ENCODE results near the gene POTEF.
"Not testable (repeated sequence)": the region's sequence is repeated elsewhere in the genome, so short reads cannot be mapped to it uniquely, and the experiment has no call there.

The POTEF gene

DNA sequence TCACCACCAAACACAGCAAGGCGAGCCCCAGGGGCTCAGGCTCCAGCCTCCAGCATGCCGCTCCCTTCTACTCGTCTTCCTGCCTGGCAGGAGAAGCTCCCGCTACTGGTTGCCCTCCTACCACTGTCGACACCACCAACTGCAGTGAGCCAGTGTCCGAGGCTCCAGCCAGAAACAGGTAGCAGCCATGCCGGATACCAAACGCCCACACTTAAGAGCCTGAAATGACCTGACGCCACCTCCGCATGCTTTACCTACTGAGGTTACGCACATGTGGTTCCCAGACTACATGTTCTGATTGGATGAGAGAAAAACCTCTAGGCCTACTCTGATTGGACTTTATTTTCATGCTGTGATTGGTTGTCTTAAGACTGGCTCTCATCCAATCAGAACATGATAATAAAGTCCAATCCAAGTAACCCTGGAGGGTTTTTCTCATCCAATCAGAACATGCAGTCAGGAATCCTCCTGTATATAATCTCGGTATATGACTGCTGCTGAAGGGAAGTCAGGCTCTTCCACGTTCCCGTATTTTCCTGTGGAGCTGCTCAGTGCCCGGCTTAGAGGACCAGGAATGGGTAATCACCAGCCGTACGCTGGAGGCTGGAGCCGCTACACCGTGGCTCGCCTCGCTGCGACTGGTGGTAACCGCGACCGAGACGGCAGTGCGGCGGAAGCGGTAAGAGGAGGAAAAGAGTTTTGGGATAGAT is at the start of gene POTEF:
Gene POTEF, minus strand, starts transcription at position 103 of the 710 bp plus-strand sequence. CDS start 8,707 bp downstream, outside the sequence.
- H3K9ac ChIP-seq (ENCODE audit: low read length in 5 of 5): not testable (repeated sequence)

DNA sequence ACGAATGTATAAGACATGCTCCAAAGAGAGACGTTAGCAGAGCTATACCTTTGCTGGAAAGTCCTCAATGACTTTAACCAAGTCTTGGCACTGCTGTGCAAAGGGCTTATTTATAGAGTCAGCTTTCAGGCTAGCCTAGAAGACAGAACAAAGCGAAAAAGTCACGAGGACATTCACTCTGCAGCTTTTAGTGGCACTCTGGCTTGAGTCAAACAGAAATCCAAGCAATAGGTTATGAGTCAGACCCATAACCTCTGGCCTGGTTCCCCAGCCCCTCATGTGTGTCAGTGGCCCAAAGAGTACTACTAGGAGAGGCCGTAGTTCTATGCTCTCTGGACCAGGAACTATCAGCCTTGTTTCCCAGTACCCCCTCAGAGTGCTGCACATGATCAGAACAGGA is 45.8 kb upstream of the POTEF start:
- H3K4me1 ChIP-seq (ENCODE audit: control insufficient read depth in 5 of 5, insufficient read depth in 5 of 5, low read length in 5 of 5); H3K4me3 ChIP-seq (ENCODE audit: low read depth in 1 of 5, low read length in 5 of 5); H3K9me3 ChIP-seq (ENCODE audit: control insufficient read depth in 5 of 5, low read length in 5 of 5); H3K27me3 ChIP-seq (ENCODE audit: control insufficient read depth in 5 of 5, insufficient read depth in 4 of 5, low read length in 5 of 5); H3K27ac ChIP-seq (ENCODE audit: low read depth, low read length); H3K9ac ChIP-seq (ENCODE audit: low read length in 5 of 5): not testable (repeated sequence)
- H3K36me3 ChIP-seq (ENCODE audit: control insufficient read depth in 5 of 5, insufficient read depth in 5 of 5, low read length in 5 of 5): peaks cover 0 to 58% (median 46%) of the 10 kb centered on the region in 5 donors

More for the DNA sequence above, at the start of gene POTEF:
- not testable (repeated sequence) for H3K36me3 ChIP-seq (ENCODE audit: control insufficient read depth in 5 of 5, insufficient read depth in 5 of 5, low read length in 5 of 5); H3K4me3 ChIP-seq (ENCODE audit: low read depth in 1 of 5, low read length in 5 of 5); H3K9me3 ChIP-seq (ENCODE audit: control insufficient read depth in 5 of 5, low read length in 5 of 5); H3K27me3 ChIP-seq (ENCODE audit: control insufficient read depth in 5 of 5, insufficient read depth in 4 of 5, low read length in 5 of 5); H3K27ac ChIP-seq (ENCODE audit: low read depth, low read length); H3K4me1 ChIP-seq (ENCODE audit: control insufficient read depth in 5 of 5, insufficient read depth in 5 of 5, low read length in 5 of 5)

DNA sequence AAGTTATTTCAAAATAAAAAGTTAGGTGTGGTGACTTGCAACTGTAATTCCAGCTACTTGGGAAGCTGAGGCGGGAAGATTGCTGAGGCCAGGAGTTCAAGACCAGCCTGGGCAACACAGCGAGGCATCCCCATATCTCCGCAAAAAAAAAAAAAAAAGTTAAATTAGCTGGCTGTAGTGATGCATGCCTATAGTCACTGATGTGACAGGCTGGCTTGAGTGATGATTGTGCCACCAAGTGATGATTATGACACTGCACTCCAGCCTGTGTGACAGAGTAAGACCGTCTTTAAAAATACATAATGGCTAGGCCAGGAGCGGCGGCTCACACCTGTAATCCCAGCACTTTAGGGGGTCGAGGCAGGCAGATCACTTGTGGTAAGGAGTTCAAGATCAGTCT is 40.9 kb upstream of the POTEF start:
- Histone ChIP-seq H3K27ac (ENCODE audit: low read depth, low read length) (no peak overlapping the region), H3K36me3 (ENCODE audit: control insufficient read depth in 5 of 5, insufficient read depth in 5 of 5, low read length in 5 of 5) (peaks cover 5 to 84% (median 72%) of the 10 kb centered on the region in 5 donors), H3K9me3 (ENCODE audit: control insufficient read depth in 5 of 5, low read length in 5 of 5) (no peaks in the 10 kb centered on the region), H3K4me3 (ENCODE audit: low read depth in 1 of 5, low read length in 5 of 5) (no peak overlapping the region), H3K27me3 (ENCODE audit: control insufficient read depth in 5 of 5, insufficient read depth in 4 of 5, low read length in 5 of 5) (no peaks in the 10 kb centered on the region), H3K9ac (ENCODE audit: low read length in 5 of 5) (no peak overlapping the region), H3K4me1 (ENCODE audit: control insufficient read depth in 5 of 5, insufficient read depth in 5 of 5, low read length in 5 of 5) (no peaks in the 10 kb centered on the region)

DNA sequence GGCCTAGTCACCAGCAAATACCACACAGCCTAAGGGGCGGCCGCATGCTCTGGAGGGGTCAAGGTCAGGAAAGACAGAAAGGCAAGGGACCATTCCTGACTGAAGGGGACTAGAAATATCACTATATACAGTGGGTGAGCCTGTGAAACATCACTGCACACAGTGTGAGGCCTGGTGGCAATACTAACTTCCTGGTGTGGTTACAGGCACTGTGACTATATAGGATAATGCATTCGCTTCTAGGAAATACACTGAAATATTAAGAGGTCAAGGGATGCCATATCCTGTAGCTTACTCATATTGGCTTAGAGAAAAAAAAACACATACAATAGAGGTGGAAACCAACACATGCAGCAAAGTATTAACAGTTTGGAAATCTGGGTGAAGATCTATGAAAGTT is 40.1 kb upstream of the POTEF start:
- H3K9me3 ChIP-seq (ENCODE audit: control insufficient read depth in 5 of 5, low read length in 5 of 5); H3K27ac ChIP-seq (ENCODE audit: low read depth, low read length); H3K4me3 ChIP-seq (ENCODE audit: low read depth in 1 of 5, low read length in 5 of 5); H3K9ac ChIP-seq (ENCODE audit: low read length in 5 of 5); H3K4me1 ChIP-seq (ENCODE audit: control insufficient read depth in 5 of 5, insufficient read depth in 5 of 5, low read length in 5 of 5); H3K27me3 ChIP-seq (ENCODE audit: control insufficient read depth in 5 of 5, insufficient read depth in 4 of 5, low read length in 5 of 5): not testable (repeated sequence)
- H3K36me3 ChIP-seq (ENCODE audit: control insufficient read depth in 5 of 5, insufficient read depth in 5 of 5, low read length in 5 of 5): peaks cover 5 to 81% (median 69%) of the 10 kb centered on the region in 5 donors

DNA sequence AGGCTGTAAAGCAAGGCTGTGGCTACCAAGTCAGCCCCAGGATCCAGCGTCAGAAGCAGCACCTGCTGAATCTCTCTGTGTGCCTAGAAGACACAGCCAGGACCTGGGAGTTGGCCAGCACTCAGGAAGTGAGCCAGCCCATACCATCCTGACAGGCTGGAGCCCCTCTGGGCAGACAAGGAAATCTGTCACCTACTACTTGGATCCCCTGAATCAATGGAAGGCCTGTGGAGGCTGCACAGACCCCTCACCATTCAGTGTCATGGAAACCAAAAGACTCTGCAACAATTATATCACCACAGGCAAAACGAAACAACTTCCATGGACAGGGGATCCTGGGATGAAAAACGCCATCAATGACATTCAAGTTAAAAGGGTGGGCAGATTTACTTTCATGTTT is 37.6 kb upstream of the POTEF start:
- not testable (repeated sequence) for H3K4me1 ChIP-seq (ENCODE audit: control insufficient read depth in 5 of 5, insufficient read depth in 5 of 5, low read length in 5 of 5); H3K27ac ChIP-seq (ENCODE audit: low read depth, low read length); H3K27me3 ChIP-seq (ENCODE audit: control insufficient read depth in 5 of 5, insufficient read depth in 4 of 5, low read length in 5 of 5); H3K9me3 ChIP-seq (ENCODE audit: control insufficient read depth in 5 of 5, low read length in 5 of 5); H3K9ac ChIP-seq (ENCODE audit: low read length in 5 of 5); H3K4me3 ChIP-seq (ENCODE audit: low read depth in 1 of 5, low read length in 5 of 5)
- H3K36me3 ChIP-seq (ENCODE audit: control insufficient read depth in 5 of 5, insufficient read depth in 5 of 5, low read length in 5 of 5): peaks cover 5 to 79% (median 66%) of the 10 kb centered on the region in 5 donors

DNA sequence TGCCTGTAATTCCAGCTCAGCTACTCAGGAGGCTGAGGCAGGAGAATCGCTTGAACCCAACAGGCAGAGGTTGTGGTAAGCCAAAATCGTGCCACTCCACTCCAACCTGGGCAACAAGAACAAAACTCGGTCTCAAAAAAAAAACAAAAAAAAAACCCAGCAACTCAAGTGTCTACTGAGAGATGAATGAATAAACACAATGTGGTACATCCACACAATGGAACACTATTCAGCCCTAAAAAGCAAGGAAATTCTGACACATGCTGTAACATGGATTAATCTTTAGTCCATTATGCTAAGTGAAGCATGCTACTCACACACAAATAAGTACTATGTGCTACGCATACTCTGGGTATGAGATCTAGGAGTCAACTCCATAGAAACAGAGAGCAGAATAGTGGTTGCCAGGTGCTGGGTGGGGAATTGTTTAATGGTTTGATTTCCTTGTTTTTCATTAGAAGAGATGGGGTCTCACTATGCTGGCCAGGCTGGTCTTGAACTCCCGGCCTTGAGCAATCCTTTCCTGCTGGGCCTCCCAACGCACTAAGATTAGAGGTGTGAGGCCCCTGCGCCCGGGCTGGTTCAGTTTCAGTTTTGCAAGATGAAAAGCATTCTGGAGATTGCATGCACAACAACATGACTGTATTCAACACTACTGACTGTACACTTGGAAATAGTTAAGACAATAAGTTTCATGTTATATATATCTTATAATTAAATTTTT is 36.4 kb upstream of the POTEF start:
- H3K27me3 ChIP-seq (ENCODE audit: control insufficient read depth in 5 of 5, insufficient read depth in 4 of 5, low read length in 5 of 5): no peaks in the 10 kb centered on the region
- H3K27ac ChIP-seq (ENCODE audit: low read depth, low read length): no peak overlapping the region
- H3K9me3 ChIP-seq (ENCODE audit: control insufficient read depth in 5 of 5, low read length in 5 of 5): no peaks in the 10 kb centered on the region
- no peaks in the 10 kb centered on the region for H3K4me1 ChIP-seq (ENCODE audit: control insufficient read depth in 5 of 5, insufficient read depth in 5 of 5, low read length in 5 of 5)
- no peak overlapping the region for H3K9ac ChIP-seq (ENCODE audit: low read length in 5 of 5)
- H3K4me3 ChIP-seq (ENCODE audit: low read depth in 1 of 5, low read length in 5 of 5): no peak overlapping the region
- peaks cover 5 to 78% (median 65%) of the 10 kb centered on the region in 5 donors for H3K36me3 ChIP-seq (ENCODE audit: control insufficient read depth in 5 of 5, insufficient read depth in 5 of 5, low read length in 5 of 5)

DNA sequence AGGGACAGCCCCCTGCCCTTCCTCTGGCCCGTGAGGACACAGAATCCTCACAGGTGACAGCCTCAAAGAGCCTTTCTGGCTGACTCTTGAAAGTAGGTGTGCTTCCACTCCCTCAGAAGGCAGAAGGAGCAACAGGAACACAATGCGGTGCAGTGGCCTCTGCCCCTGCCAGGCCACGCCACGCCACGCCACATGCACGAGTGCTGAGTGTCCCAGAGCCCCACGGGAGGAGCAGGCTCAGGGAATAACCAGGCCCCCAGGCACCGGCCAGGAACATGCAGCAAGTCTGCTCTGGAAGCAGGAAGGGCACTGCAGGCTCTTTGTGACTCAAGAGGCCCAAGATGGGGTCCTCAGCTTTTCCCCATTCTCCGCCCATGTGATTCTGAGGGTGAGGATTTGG is 33.9 kb upstream of the POTEF start:
- no peaks in the 10 kb centered on the region for H3K27me3 ChIP-seq (ENCODE audit: control insufficient read depth in 5 of 5, insufficient read depth in 4 of 5, low read length in 5 of 5)
- H3K27ac ChIP-seq (ENCODE audit: low read depth, low read length): no peak overlapping the region
- H3K9me3 ChIP-seq (ENCODE audit: control insufficient read depth in 5 of 5, low read length in 5 of 5): no peaks in the 10 kb centered on the region
- peaks cover 3 to 83% (median 62%) of the 10 kb centered on the region in 5 donors for H3K36me3 ChIP-seq (ENCODE audit: control insufficient read depth in 5 of 5, insufficient read depth in 5 of 5, low read length in 5 of 5)
- H3K4me3 ChIP-seq (ENCODE audit: low read depth in 1 of 5, low read length in 5 of 5): no peak overlapping the region
- H3K4me1 ChIP-seq (ENCODE audit: control insufficient read depth in 5 of 5, insufficient read depth in 5 of 5, low read length in 5 of 5): no peaks in the 10 kb centered on the region
- H3K9ac ChIP-seq (ENCODE audit: low read length in 5 of 5): no peak overlapping the region

DNA sequence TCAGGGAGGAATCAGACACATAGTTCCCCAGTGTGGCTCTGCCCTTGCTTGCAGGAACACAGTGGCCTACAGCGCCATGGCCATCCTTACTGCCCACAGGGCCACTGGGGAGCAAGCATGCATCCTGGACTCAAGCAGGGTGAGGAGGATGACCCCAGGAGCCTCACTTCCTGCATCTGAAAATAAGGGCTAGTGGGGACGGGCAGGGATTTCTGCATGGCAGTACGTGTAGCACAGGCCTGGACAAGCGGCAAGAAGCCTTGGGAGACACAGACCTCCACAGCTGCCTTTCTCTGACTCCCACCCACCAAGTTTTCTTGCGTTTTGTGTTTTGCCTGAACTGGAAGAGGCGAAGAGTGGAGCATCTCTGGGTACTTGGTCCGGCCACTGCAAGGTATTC is 33.5 kb upstream of the POTEF start:
- H3K27ac ChIP-seq (ENCODE audit: low read depth, low read length); H3K4me1 ChIP-seq (ENCODE audit: control insufficient read depth in 5 of 5, insufficient read depth in 5 of 5, low read length in 5 of 5); H3K27me3 ChIP-seq (ENCODE audit: control insufficient read depth in 5 of 5, insufficient read depth in 4 of 5, low read length in 5 of 5); H3K9ac ChIP-seq (ENCODE audit: low read length in 5 of 5); H3K4me3 ChIP-seq (ENCODE audit: low read depth in 1 of 5, low read length in 5 of 5); H3K9me3 ChIP-seq (ENCODE audit: control insufficient read depth in 5 of 5, low read length in 5 of 5): not testable (repeated sequence)
- H3K36me3 ChIP-seq (ENCODE audit: control insufficient read depth in 5 of 5, insufficient read depth in 5 of 5, low read length in 5 of 5): peaks cover 3 to 78% (median 58%) of the 10 kb centered on the region in 5 donors

DNA sequence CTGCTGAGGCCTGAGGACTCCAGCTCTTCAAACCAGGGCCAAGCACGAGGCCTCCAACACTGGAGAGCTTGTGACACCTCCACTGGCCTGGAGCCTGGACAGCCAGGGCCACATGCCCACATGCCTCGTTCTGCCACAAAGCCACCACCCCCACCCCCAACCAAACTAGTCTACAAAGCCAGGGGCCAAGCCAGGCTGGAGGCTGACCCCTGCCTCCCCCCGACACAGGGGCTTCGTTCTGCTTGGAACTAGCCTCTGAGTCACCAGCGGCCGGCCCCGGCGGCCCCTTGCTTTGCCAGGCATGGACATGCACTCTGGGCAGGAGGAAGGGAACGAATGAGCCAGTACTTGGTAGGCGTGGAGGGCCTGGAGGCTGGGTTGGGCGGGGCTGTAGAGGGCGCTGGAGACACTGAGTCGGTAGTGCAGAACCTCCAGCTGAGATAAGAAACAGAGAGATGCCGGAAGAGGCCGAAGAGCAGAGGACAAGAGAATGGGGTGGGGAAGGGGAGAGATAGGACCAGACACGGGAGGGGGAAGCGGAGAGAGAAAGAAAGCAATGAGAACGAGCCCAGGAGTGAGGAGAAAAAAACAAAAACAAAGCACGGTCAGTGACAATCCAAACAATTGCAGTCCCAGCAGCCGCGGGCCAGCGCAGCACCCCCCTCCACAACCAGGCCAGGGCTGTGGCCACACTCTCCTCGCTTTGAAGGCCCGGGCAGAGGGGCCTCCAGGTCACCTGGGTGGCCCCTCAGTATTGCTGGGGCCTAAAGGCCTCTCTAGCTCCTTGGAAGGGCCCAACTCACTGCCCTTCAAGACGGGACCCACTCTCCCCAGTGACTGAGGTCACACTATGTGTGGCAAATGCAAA is 32.0 kb upstream of the POTEF start:
- H3K36me3 ChIP-seq (ENCODE audit: control insufficient read depth in 5 of 5, insufficient read depth in 5 of 5, low read length in 5 of 5): peaks cover 3 to 69% (median 48%) of the 10 kb centered on the region in 5 donors
- not testable (repeated sequence) for H3K27ac ChIP-seq (ENCODE audit: low read depth, low read length); H3K4me3 ChIP-seq (ENCODE audit: low read depth in 1 of 5, low read length in 5 of 5); H3K4me1 ChIP-seq (ENCODE audit: control insufficient read depth in 5 of 5, insufficient read depth in 5 of 5, low read length in 5 of 5); H3K9me3 ChIP-seq (ENCODE audit: control insufficient read depth in 5 of 5, low read length in 5 of 5); H3K27me3 ChIP-seq (ENCODE audit: control insufficient read depth in 5 of 5, insufficient read depth in 4 of 5, low read length in 5 of 5); H3K9ac ChIP-seq (ENCODE audit: low read length in 5 of 5)

DNA sequence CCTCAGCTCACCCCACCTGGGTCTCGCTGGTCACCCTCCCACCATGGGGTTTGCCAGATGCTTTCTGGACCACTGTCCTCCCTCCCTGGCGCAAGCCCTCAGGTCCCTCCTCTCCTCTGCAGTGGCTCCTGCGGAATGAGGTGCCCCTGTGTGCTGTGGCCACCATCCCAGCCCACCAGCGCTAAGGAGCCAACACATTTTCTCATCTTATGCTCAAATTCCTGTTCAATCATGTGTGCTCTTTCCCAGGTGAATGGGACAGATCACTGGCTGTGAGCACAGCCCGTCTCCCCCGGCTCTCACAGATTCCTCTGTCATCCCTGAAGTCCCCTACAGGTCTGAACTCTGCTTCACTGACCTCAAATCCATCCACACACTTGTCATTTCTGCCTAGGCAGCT is 31.1 kb upstream of the POTEF start:
- Histone ChIP-seq H3K9me3 (ENCODE audit: control insufficient read depth in 5 of 5, low read length in 5 of 5) (no peaks in the 10 kb centered on the region), H3K27ac (ENCODE audit: low read depth, low read length) (no peak overlapping the region), H3K9ac (ENCODE audit: low read length in 5 of 5) (no peak overlapping the region), H3K4me1 (ENCODE audit: control insufficient read depth in 5 of 5, insufficient read depth in 5 of 5, low read length in 5 of 5) (no peaks in the 10 kb centered on the region), H3K27me3 (ENCODE audit: control insufficient read depth in 5 of 5, insufficient read depth in 4 of 5, low read length in 5 of 5) (no peaks in the 10 kb centered on the region), H3K4me3 (ENCODE audit: low read depth in 1 of 5, low read length in 5 of 5) (no peak overlapping the region), H3K36me3 (ENCODE audit: control insufficient read depth in 5 of 5, insufficient read depth in 5 of 5, low read length in 5 of 5) (peaks cover 0 to 66% (median 45%) of the 10 kb centered on the region in 5 donors)

All from subcutaneous abdominal adipose tissue (tissue), 5 donors.